Mucosa of descending colon (tissue), 3 donors: ENCODE results near the gene CLEC4G. TPM values are rescaled to one million over a fixed set of nuclear protein-coding genes. Genes with fewer than 3 reads are reported as not detected.

ENCODE experiments used
- ATAC-seq: fragments of 200-7000 bp; cut with Tn5 transposase; one replicate; pipeline ENCODE4 v1.9.1; 2020; ENCODE audit warnings: mild to moderate bottlenecking, moderate library complexity
- DNase-seq, 3 donors: peaks; one replicate each; pipeline ENCODE4 v3.0.0-alpha.2; 2020
- H3K36me3 ChIP-seq: fragments of 200-600 bp; one replicate; pipeline ENCODE4 v1.8.0; 2021; ENCODE audit warnings: low read depth, mild to moderate bottlenecking
- H3K4me1 ChIP-seq: fragments of 200-600 bp; one replicate; pipeline ENCODE4 v1.8.0; 2021; ENCODE audit warnings: low read depth, mild to moderate bottlenecking
- H3K4me3 ChIP-seq: fragments of 200-600 bp; one replicate; pipeline ENCODE4 v1.8.0; 2021; ENCODE audit warnings: mild to moderate bottlenecking
- H3K9me3 ChIP-seq: fragments of 200-600 bp; one replicate; pipeline ENCODE4 v1.8.0; 2021; ENCODE audit warnings: mild to moderate bottlenecking
- CTCF ChIP-seq: fragments of 200-600 bp; IDR thresholded peaks from one replicate; pipeline ENCODE4 v1.8.0; 2022; ENCODE audit warnings: antibody characterized with exemption, mild to moderate bottlenecking
- intact Hi-C, 2 donors: fragments of 100-400 bp; cut with DNase I in 1 of 2; cut with micrococcal nuclease in 1 of 2; formaldehyde crosslinking; loops; one replicate each; pipeline versions ENCODE4 v1.11.0 to v1.11.1; 2022; cut with DNase I, micrococcal nuclease
- total RNA-seq, 3 donors: library from RNA; stranded (reverse); fragmentation: NEBNext Ultra II Directional in 2 of 3; extraction: Animal tissue kit (Norgen Biotek cat#: 25700) in 2 of 3; gene quantifications; one replicate each; pipeline versions ENCODE4 v1.2.1 to v1.2.4, GENCODE V29; 2021 to 2023
- donor health status: DM: no; HTN: no; CAD: no; lungs with moderate emphysema.
- donor health status: DM: no; HTN: no; CAD: no.
- donor health status: DM: no; HTN: yes; CAD: no.

CLEC4G gene
- total RNA-seq, 3 donors from 2014 or later, result 1.3 to 2.5 TPM; not detected in 1

GRCh38 chr19:7744871-7745650 is 13.2 kb upstream of the CLEC4G start:
- ATAC-seq (no peak), DNase-seq (no peak)
- Histone ChIP-seq H3K36me3 (no peaks in the 10 kb centered on the region), H3K4me3 (no peak overlapping the region), H3K9me3 (no peaks in the 10 kb centered on the region), H3K4me1 (no peaks in the 10 kb centered on the region)
- intact Hi-C loops, result no loop called here
- no peak for TF ChIP-seq CTCF

- ATAC-seq (no peak), DNase-seq (no peak)
- no peaks in the 10 kb centered on the region for H3K4me1 ChIP-seq
- H3K36me3 ChIP-seq, result no peaks in the 10 kb centered on the region
- no peak for TF ChIP-seq CTCF
- intact Hi-C loops, result no loop called here
- H3K9me3 ChIP-seq, result no peaks in the 10 kb centered on the region
- no peak overlapping the region for H3K4me3 ChIP-seq
Observed at GRCh38 chr19:7744199-7744786, 12.4 kb upstream of the CLEC4G start.

GRCh38 chr19:7743425-7743841 is 11.5 kb upstream of the CLEC4G start:
- intact Hi-C loops, result no loop called here
- Histone ChIP-seq H3K9me3 (no peaks in the 10 kb centered on the region), H3K4me3 (no peak overlapping the region), H3K4me1 (no peaks in the 10 kb centered on the region), H3K36me3 (no peaks in the 10 kb centered on the region)
- DNase-seq (no peak), ATAC-seq (no peak)
- no peak for TF ChIP-seq CTCF

GRCh38 chr19:7742991-7743390 is 11.1 kb upstream of the CLEC4G start:
- no peaks in the 10 kb centered on the region for H3K4me1 ChIP-seq
- DNase-seq, result no peak
- no peaks in the 10 kb centered on the region for H3K9me3 ChIP-seq
- intact Hi-C loops, result no loop called here
- no peak overlapping the region for H3K4me3 ChIP-seq
- ATAC-seq, result no peak
- TF ChIP-seq CTCF, result no peak
- H3K36me3 ChIP-seq, result no peaks in the 10 kb centered on the region

- DNase-seq (no peak), ATAC-seq (no peak)
- intact Hi-C loops, result no loop called here
- Histone ChIP-seq H3K4me3 (no peak overlapping the region), H3K9me3 (no peaks in the 10 kb centered on the region), H3K36me3 (no peaks in the 10 kb centered on the region), H3K4me1 (no peaks in the 10 kb centered on the region)
- TF ChIP-seq CTCF, result no peak
Observed at GRCh38 chr19:7742575-7742974, 10.7 kb upstream of the CLEC4G start.
